Left kidney (tissue), 2 donors: ENCODE data around the gene MICAL3. TPM values are rescaled to one million over a fixed set of nuclear protein-coding genes. Genes with fewer than 3 reads are reported as not detected.
"Not testable (repeated sequence)": the region's sequence is repeated elsewhere in the genome, so short reads cannot be mapped to it uniquely, and the experiment has no call there.

Source experiments
- DNase-seq: peaks from one replicate; pipeline ENCODE4 v3.0.0-alpha.2; 2013
- polyA plus RNA-seq: library from polyadenylated mRNA; unstranded; fragments of 120-200 nt; gene quantifications from one replicate; pipeline ENCODE4 v1.2.1, GENCODE V29; 2013; ENCODE audit not compliant: insufficient read length

MICAL3 gene
- polyA plus RNA-seq, 1 donor: 46.3 TPM

DNA sequence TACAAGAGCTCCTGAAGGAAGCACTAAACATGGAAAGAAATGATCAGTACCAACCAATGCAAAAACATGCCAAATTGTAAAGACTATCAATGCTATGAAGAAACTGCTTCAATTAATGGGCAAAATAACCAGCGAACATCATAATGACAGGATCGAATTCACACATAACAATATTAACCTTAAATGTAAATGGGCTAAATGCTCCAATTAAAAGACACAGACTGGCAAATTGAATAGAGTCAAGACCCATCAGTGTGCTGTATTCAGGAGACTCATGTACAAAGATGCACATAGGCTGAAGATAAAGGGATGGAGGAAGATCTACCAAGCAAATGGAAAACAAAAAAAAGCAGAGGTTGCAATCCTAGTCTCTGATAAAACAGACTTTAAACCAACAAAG lies 91.9 kb downstream of the MICAL3 start:
- not testable (repeated sequence) for DNase-seq

DNA sequence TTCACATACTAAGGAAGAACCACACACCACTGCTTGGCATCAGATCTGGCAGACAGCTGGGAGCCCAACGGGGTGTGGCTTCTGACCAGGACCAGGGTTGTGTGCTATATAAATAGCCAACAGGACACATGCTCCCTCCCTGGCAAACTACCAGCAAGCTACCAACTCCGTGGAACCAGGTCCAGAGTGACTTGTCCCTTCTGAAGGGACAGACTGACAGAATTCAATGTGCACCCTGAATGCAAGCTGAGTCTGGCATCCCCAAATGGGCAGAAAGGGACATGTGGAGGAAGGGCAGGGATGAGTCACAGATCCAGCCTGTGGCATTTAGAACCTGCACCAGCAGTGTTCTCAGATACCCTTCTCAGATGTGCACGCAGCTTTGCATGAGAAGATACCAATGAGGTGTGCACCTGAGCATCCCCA lies 92.9 kb downstream of the MICAL3 start:
- DNase-seq: no peak

DNA sequence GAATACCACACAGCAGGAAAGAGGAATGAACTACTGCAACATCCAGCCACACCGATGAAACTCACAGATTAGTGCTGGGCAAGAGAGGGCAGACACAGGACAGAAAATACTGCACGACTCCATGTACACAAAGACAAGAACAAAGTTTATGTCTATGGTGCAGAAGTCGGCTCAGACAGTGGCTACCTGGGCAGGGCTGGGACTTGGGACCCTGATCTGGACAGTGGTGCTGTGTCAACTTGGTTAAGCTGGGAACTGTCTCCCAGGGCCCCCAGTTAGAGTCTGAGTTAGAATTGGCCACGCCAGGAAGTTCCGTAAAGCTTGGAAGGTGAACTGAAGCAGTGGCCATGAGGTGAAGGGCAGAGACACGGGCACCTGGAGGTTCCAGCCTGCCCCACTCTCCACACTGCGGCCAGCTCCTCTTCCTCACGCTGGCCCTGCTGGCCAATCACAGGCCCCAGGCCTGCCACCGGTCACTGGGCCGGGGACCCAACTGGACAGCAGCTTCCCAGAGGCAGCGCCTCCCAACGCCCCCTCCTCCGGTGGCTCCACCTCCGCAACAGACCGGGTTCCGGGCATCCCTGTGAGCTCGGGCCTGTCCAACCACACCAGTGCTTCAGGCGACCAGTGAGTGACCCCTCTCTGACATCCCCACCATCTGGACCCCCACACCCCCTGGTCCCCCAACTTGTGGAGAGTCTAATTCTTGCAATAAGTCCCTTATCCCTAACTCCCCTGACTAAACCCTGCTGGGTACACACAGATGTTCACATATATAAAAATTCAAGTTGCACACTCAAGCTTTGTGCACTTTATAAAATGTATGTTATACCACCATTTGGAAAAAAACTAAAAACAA lies 93.7 kb downstream of the MICAL3 start:
- DNase-seq: no peak

DNA sequence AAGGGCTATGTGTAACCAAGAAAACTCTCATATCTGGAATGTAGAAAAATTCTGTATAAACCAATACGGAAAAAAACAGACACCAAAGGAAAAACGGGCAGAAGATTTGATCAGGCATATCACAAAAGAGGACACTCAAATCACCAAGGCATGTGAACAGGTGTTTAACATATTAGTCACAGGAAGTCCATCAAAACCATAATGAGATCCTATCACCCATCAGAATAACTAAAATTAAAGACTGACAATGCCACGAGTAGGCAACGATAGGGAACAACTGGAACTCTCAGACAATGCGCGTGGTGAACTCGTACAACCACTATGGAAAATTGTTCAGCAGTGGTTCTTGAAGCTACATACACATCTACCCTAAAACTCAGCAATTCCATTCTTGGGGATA lies 94.5 kb downstream of the MICAL3 start:
- DNase-seq: no peak

DNA sequence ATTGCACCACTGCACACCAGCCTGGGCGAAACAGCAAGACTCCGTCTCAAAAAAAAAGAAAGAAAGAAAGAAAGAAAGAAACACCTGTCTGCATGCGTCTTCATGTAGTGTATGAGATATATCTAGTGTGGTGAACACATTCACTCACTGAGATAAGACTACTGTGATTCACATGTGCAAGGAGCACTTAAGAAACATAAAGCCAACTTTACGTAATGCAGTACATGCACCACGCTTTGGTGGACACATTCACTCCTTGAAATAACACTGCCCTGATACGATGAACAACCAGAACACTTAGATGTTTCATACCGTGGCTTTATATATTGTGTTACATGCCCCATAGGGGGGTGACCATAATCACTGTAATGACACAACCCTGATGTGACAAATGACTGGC lies 96.0 kb downstream of the MICAL3 start:
- no peak for DNase-seq

DNA sequence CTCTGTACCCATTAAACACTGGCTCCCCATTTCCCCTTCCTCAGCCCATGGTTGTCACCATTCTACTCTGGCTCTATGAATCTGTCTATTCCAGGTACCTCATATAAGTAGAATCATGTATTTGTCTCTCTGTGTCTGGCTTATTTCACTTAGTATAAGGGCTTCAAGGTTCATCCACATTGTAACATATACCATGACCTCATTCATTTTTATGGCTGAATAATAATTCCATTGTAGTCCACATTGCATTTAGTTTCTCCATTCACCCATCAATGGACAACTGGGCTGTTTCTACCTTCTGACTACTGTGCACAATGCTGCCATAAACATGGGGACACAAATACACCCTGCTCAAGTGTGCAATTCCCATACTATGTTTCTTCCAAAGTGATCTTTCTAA lies 97.3 kb downstream of the MICAL3 start:
- DNase-seq: no peak

DNA sequence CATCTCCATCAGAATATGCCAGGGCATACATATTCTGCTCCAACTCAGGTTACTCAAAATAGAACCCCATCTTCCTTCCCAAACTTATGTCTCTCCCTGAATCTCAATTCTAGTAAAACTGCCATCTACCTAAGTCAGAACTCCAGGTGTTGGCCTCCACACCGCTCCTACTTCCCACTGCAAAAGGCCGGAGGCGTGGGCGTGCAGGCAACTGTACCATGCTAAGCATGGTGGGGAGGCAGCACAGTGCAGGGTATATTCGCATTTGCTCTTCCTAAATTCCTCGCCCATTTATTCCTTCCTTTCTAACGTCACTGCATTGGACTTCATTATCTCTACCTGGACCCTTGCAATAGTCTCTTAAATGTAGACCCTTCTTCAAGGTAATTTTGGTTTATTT lies 97.8 kb downstream of the MICAL3 start:
- no peak for DNase-seq

DNA sequence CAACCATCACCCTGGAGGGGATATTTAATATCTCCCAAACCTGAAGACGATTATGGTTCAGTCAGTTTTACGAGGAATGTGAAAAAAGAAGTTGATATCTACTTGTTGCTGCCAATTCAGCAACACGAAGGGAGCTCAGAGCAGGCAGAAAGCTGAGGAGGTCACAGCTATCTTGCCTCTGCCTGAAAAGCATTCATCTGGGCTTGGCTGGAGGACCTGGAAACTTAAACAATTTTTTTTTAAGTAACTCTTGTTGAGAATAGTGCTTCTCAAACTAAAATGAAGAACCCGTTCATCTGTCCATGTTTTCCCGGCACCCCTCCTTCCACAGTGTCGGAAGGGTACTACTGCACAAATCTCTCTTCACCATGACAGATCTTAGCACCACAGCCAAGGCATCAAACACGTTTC lies 98.9 kb downstream of the MICAL3 start:
- DNase-seq: no peak

DNA sequence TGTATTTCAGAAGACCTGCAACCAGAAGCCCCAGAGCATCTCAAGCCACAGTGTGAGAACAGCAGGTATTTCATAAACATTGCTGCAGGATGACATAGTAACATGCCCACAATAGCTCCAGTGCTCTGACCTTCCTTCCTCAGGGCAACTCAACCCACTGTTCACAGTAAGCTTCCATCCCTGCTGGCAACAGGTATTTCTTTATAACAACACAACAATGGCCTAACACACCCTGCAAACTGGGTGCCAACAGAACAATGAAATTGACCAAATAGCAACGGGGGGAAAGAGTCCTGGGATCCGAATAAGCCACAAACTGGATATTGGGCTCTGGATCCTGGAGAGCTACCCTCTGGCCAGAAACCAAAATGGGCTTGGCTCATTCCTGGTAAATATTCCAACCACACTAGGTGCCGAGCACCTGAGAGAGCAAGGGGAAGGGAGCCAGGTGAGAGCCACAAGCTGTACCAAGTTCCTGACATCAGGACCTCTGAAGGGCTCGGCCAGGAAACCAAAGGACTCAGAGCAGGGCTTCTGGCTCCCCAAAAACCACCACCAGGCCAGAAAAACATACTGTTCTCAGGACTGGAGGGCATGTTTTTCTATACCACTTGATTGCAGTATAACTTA lies 99.5 kb downstream of the MICAL3 start:
- no peak for DNase-seq

DNA sequence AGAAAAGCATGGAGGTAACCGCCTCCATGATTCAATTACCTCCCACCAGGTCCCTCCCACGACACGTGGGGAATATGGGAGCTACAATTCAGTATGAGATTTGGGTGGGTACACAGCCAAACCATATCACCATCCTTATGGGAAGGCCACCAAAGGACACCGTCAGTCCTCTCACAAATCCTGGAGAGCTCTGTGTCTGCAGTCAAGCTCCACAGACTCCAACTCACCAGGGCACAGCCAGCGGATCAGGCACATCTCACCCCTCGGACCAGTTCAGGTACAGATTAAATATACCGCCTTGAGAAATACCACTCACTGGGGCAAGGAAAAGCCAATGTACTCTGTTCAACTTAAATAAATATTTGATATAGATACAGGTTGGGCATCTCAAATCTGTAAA lies 100.3 kb downstream of the MICAL3 start:
- DNase-seq: no peak

DNA sequence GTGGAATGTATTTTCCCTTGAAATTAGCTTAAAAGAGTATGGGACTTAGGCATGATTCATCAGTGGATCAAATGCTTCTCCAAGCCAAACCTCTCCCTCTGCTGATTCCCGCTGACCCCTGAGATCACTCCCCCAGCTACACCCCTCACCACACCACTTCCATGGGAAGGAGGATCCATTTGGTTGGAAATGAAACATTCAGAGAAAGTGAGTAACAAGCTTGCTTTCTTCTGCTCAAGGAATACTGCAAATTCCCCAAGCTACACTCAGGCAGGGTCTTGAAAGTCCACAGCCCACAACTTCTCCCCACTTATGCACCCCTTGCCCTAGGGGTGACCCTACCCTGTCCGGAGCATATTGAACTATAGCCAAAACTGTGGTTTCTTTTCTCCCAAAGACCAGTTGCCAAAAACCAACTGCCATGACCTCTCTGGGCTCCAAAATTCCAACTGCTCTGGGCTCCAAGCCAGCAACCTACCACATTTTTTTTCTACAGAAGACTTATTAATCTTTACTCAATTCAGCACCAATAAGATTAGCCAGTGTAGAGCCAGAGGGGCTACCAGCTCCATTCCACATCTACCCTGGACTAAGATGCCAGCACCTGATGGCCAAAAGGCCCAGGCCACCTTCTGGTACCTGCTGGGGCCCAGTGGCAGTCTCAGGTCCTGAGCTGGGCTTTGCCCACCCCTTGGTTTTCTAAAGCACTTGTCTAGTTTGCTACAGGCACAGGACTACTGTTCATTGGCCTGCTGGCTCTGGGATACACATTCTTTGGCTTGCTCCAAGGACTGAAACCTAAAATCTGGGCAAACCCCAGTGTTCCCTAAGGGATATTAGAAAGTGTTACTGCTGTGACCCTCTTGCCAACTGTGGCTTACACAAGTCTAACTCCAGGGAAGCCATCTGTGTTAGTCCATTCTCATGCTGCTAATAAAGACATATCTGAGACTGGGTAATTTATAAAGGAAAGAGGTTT lies 101.1 kb downstream of the MICAL3 start:
- no peak for DNase-seq

DNA sequence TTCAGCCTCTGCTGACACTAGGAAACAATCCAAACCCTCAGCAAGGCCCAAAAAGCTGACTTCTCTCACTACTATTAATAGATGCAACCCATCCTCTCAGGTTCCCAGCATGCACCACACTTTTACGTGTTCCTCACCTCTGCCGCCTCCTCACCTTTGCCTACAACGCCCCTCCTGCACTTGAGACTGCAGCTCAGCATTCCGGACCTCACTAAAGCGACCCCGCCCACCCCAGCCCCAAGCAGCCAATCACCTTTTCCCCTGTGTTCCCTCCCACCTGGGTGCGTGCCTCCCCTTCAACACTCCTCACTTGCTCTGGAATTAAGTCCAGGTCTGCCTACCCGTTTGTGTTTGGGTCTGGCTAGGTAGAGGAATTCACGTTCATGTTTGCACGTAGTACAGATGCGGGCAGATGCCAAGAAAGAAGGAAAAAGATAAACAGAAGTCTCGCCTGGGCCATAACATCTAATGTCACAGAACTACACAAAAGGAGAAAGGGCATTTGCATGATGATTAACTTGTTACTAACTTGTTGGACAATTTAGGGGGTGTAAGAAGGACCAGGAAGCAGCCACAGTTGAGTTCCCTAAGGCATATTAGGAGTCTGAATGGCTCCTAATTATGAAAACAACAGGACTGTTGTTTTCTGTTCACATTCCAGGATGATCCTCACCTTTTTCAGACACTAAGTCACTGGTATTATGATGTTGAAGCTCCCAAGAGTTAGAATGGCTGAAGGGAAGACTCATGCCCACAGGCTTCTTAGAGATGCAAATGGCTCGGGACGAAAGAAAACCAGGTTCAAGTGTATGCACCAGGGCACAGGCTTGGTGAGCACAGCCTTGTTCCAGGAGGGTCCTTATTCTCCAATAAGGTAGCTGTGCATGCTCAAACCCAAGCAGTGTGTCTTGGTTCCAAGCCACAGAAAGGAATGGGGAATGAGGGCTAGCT lies 102.2 kb downstream of the MICAL3 start:
- peak; percentile 62 for DNase-seq

DNA sequence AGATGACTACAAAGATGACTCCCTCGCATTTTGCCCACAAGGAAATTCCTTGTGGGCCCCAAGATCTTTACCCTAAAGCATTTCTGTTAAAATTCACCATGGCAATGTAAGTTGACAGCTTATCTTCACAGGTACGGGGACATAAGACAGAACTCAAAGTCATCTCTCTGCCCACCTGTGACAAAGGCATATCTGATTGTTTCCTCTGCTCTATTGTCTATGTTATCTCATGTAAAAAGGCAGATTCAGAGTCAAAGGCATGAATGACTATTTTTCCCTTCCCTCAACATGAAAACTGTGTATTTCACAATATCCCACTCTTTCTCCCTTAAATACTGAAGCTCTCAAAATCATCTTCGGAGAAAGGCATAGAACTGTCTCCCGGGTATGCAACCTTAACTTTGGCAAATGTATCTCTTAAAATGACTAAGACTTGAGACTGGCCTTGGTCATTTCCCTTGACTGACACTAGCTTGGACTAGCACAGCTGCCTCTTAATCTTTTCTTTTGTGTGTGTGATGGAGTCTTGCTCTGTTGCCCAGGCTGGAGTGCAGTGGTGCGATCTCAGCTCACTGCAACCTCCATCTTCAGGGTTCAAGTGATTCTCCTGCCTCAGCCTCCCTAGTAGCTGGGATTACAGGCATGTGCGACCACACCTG lies 103.2 kb downstream of the MICAL3 start:
- no peak for DNase-seq

DNA sequence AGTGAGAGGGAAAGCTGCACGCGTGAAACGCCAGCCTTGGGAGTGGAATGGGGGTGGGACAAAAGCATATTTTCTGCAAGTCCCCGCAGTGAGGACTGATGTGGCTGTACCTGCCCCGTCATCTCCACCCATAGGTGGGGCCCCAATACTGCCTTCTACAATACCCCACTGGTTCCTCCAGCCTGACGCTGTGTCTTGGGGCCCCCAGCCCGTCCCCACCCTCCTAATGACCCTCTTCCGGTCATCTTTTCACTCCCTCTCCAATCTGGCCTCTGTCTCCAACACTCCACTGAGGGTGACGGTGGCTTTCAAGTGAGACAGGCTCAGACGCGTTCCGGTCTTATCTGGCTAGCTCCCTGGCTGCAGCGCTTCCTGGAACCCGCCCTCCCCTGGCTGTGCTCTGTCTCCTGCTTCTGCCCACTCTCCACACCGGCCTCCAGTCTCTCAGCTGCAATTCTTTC lies 104.2 kb downstream of the MICAL3 start:
- no peak for DNase-seq

DNA sequence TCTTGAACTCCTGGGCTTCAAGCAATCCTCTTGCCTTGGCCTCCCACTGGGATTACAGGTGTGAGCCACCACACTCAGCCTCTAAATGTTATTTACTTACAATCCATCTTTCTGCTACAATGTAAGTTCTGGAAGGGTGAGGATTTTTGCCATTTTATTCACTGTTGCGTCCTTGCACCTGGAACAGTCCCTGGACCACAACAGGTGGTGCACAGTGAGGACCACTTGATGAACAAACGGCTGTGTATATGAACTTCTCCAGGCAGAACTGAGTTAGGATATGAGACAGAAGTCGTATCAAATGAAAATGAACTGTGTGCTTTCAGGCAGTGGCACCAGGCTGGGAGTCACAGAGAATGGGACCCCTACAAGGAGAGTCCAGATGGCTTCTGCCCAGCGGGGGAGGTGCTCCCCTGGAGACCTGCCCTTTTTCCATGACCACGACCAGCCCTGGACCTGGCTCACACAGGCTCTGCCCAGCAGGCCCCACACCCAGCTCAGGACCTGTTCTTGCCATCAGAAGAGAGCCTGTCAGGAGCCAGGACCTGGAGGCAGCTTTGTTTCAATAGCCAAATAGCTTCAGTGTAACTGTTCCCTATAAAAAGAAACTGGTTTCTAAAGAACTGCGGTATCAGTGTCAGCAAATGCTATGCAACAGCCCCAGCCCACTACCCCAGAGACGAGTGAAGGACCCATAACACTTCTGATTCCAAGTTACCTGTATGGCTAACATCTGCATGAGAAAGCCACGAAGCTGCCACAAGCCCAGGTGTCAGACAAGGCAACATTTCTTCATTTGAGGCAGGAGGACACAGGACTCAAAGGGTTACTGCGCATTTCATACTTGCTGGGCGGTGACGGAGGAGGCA lies 104.9 kb downstream of the MICAL3 start:
- DNase-seq: no peak

DNA sequence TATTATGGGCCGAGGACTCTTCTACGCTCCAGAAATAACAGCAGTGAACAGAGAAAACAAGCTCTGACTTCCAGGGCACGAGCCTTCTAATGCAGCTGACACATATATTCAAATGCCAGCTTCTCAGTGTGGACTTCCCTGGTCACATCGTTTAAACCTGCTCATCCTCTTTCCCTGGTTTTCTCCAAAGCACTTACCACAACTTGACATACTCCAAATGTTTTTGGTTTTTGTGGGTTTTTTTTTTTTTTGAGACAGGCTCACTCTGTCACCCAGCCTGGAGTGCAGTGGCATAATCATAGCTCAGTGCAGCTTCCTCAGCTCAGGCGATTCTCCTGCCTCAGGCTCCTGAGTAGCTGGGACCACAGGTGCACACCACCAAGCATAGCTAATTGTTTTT lies 105.5 kb downstream of the MICAL3 start:
- no peak for DNase-seq

DNA sequence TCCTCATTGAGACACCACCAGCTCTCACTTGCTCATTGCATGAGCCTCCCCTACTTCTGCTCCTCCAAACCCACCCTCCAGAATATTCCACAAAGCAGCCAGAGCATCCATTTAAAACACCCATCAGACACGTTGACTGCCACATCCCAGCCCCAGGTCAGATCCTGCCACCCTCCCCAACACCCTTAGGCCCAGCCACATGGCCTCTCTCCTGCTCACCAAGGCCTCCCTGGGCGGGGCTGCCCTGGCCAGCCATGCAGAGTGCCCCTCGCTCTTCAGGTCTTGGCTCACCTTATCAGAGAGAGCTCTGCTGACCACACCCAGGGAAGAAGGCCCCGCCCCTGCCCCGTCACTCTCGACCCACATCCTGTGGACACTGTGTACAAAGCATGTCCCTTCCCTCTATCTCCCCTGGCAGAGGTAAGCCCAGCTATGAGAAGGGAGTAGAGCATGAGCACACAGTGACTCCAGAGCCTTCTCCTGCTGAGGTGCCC lies 106.8 kb downstream of the MICAL3 start:
- no peak for DNase-seq

DNA sequence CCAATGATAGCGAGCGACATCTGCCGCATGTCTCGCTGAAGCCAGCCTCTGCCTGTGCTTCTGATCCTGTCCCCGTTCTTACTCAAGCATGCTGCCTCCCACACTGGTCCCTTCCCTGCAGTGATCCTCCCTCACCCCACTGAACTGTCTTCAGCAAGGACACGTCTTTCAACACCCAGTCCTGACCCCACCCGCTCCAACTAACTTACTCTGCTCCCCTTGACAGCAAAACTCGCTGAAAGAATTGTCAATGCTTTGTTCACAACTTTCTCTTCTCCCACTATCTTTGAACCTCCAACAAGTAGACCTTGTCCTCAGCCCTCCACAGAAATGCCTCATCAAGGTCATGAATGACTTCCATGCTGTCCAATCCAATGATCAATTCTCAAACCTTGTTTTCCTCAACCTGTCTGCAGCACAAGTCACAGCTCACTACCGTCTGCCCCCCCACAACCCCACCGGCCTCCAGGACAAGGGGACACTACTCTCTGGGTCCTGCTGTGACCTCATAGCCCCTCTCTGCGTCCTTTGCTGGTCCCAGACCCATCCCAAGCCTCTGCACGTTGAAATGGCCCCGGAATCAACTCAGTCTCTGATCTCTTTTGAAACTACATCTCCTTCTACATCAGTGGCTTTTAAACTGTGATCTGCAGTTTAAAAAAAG lies 108.0 kb downstream of the MICAL3 start:
- no peak for DNase-seq

DNA sequence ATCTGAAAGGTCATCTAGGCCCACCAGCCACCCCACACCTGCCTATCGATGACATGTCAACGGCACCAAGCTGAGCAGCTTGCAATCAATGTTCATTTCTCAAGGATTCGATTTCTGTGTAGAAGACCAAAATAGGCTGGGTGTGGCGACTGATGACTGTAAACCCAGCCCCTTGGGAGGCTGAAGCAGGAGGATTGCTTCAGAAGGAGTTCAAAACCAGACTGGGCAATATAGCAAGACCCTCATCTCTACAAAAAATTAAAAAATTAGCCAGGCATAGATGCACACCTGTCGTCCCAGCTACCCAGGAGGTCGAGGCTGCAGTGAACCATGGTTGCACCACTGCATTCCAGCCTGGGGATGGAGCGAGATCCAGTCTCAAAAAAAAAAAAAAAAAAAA lies 108.7 kb downstream of the MICAL3 start:
- no peak for DNase-seq
